GM12878 (cell line): ENCODE data around the gene NPM3. TPM values are rescaled to one million over a fixed set of nuclear protein-coding genes. Genes with fewer than 3 reads are reported as not detected.

Experiments
- BCL11A ChIP-seq: IDR thresholded peaks from 2 replicates; pipeline ENCODE4 v1.6.1; 2011; ENCODE audit warnings: low read depth, low read length
- CREB1 ChIP-seq: IDR thresholded peaks from 2 replicates; pipeline ENCODE4 v1.6.1; 2012; ENCODE audit warnings: low read depth, mild to moderate bottlenecking, inconsistent platforms
- CTCF ChIP-seq, 3 experiments: IDR thresholded peaks in 2 of 3; conservative IDR thresholded peaks in 1 of 3; 2 replicates each; pipeline ENCODE4 v1.5.1; 2011; ENCODE audit warnings: low read depth in 3 of 3, low read length in 3 of 3, mild to moderate bottlenecking in 3 of 3, control low read depth in 2 of 3, moderate library complexity in 2 of 3, inconsistent platforms in 1 of 3, mixed read lengths in 1 of 3; ENCODE audit not compliant: control insufficient read depth in 2 of 3, insufficient read depth in 1 of 3; ENCODE audit errors: extremely low read depth in 1 of 3
- DPF2 ChIP-seq: fragments of 450-650 bp; IDR thresholded peaks from 2 replicates; pipeline ENCODE4 v1.6.1; 2017; ENCODE audit warnings: mild to moderate bottlenecking
- EP300 ChIP-seq, 2 experiments: fragments of 150-350 bp in 1 of 2; IDR thresholded peaks; 2 replicates each; pipeline ENCODE4 v1.6.1; 2011 to 2012; ENCODE audit warnings: low read depth in 2 of 2, low read length in 2 of 2, borderline replicate concordance in 1 of 2, improper control_type of control experiment in 1 of 2, inconsistent platforms in 1 of 2; ENCODE audit not compliant: control insufficient read depth in 1 of 2
- KLF5 ChIP-seq: fragments of 450-650 bp; IDR thresholded peaks from 2 replicates; pipeline ENCODE4 v1.6.1; 2014; ENCODE audit warnings: mild to moderate bottlenecking; ENCODE audit not compliant: partially characterized antibody
- NBN ChIP-seq: fragments of 450-650 bp; IDR thresholded peaks from 2 replicates; pipeline ENCODE4 v1.6.1; 2016
- PML ChIP-seq: IDR thresholded peaks from 2 replicates; pipeline ENCODE4 v1.6.1; 2012; ENCODE audit warnings: low read length, inconsistent platforms
- POLR2A ChIP-seq: IDR thresholded peaks from 2 replicates; pipeline ENCODE4 v1.6.1; 2011; ENCODE audit warnings: low read depth, mild to moderate bottlenecking, low read length
- RB1 ChIP-seq: fragments of 450-650 bp; formaldehyde crosslinking; IDR thresholded peaks from 2 replicates; pipeline ENCODE4 v1.6.1; 2017; ENCODE audit warnings: mild to moderate bottlenecking, borderline replicate concordance
- RBBP5 ChIP-seq: fragments of 200-600 bp; sonication (generic); conservative IDR thresholded peaks from 2 replicates; pipeline ENCODE4 v1.6.1; 2016
- RFX5 ChIP-seq: IDR thresholded peaks from 2 replicates; pipeline ENCODE4 v1.6.1; 2011; ENCODE audit warnings: low read depth, low read length, improper control_type of control experiment
- RUNX3 ChIP-seq: IDR thresholded peaks from 2 replicates; pipeline ENCODE4 v1.6.1; 2012; ENCODE audit warnings: low read length, inconsistent platforms
- SIX5 ChIP-seq: IDR thresholded peaks from 2 replicates; pipeline ENCODE4 v1.6.1; 2011; ENCODE audit warnings: mild to moderate bottlenecking, low read depth, low read length, moderate library complexity; ENCODE audit not compliant: severe bottlenecking
- SKIL ChIP-seq: fragments of 450-650 bp; IDR thresholded peaks from 2 replicates; pipeline ENCODE4 v1.6.1; 2017; ENCODE audit warnings: mild to moderate bottlenecking, low read depth, inconsistent platforms; ENCODE audit not compliant: poor library complexity, severe bottlenecking
- SMC3 ChIP-seq: IDR thresholded peaks from 2 replicates; pipeline ENCODE4 v1.6.1; 2011; ENCODE audit warnings: low read length, improper control_type of control experiment, borderline replicate concordance
- SP1 ChIP-seq: IDR thresholded peaks from one replicate; pipeline ENCODE4 v1.6.1; 2011; ENCODE audit warnings: low read depth, low read length
- SRF ChIP-seq, 2 experiments: IDR thresholded peaks; 2 replicates each; pipeline ENCODE4 v1.6.1; 2011; ENCODE audit warnings: low read depth in 2 of 2, low read length in 2 of 2, mild to moderate bottlenecking in 1 of 2, moderate library complexity in 1 of 2
- TCF3 ChIP-seq: IDR thresholded peaks from 2 replicates; pipeline ENCODE4 v1.6.1; 2012; ENCODE audit warnings: low read depth, mild to moderate bottlenecking, low read length, borderline replicate concordance; ENCODE audit not compliant: insufficient read depth
- ZBTB33 ChIP-seq: fragments of 450-650 bp; IDR thresholded peaks from 2 replicates; pipeline ENCODE4 v1.6.1; 2017; ENCODE audit warnings: mild to moderate bottlenecking
- polyA plus RNA-seq, 11 experiments: library from polyadenylated mRNA; depleted of rRNA in 4 of 11; unstranded in 6 of 11; stranded (reverse) in 5 of 11; fragments of >200 nt; fragmentation: Nextera tagmentation in 4 of 11; fragmentation: Illumina TruSeq in 1 of 11; extraction: Ambion mirVana in 4 of 11; extraction: Trizol in 1 of 11; gene quantifications; 1 replicate in 1 of 11; 2 replicates in 10 of 11; pipeline versions ENCODE4 v1.2.1 to v1.2.3, GENCODE V29; 2011 to 2016; ENCODE audit warnings: inconsistent platforms in 2 of 11, missing spikeins in 2 of 11, low read depth in 1 of 11
- total RNA-seq, 4 experiments: library from RNA; depleted of rRNA in 3 of 4; stranded (reverse); fragments of >200 nt in 3 of 4; fragmentation: Illumina TruSeq in 1 of 4; extraction: Trizol in 1 of 4; gene quantifications; 2 replicates each; pipeline versions ENCODE4 v1.2.1 to v1.2.3, GENCODE V29; 2013 to 2021
- TF ChIP-seq, protein P1 (sequence below): IDR thresholded peaks from 2 replicates; pipeline ENCODE4 v1.6.1; 2011; ENCODE audit warnings: borderline replicate concordance, low read depth, mild to moderate bottlenecking, moderate library complexity, low read length; ENCODE audit not compliant: insufficient read depth, poor library complexity, severe bottlenecking
- TF ChIP-seq, protein P2 (sequence below): IDR thresholded peaks from 2 replicates; pipeline ENCODE4 v1.6.1; 2012; ENCODE audit warnings: low read depth, low read length, improper control_type of control experiment

The NPM3 gene
- total and polyA plus RNA-seq, 10 of the 15 experiments (the other 5 are each of a cell fraction or from before 2014, with no cell fraction given), result 13.0 to 171 (median 93.3) TPM

DNA sequence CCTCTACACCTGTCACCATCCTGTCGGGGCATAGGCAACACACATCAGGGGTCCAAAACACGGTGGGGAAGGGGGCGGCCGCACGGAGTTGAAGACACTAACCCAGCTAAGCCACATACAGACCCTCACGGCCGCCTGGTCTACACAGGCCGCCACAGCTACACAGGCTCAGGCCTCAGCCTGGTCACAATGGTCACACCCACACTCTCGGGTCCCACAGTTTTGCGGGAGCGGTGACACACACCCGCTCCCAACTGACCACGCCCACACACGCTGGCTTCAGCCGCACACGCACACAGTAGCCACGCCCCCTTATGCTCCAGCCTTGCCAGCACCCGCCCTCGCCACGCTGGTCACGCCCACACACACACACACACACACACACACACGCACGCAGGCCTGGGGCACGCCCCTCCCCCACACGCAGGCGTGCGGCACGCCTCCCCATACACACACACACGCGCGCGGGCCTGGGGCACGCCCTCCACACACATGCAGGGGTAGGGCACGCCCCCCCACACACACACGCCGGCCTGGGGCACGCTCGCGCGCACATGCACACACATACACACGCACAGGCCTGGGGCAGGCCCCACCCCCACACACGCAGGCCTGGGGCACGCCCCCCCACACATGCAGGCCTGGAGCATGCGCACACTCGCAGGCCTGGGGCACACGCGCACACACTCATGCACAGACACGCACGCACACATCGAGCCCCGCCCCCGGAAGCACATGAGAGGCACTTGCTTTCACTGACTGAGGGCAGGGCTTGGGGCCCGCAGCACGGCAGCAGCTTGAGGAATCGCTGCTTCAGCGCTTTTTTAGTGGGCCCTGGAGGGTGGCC is 47.3 kb upstream of the NPM3 start (continued):
- TF ChIP-seq CTCF (IDR thresholded peaks at IDR 0.05 in 2 of 3, conservative IDR thresholded peaks at IDR 0.05 in 1 of 3; ENCODE audit: control insufficient read depth in 2 of 3, extremely low read depth in 1 of 3, insufficient read depth in 1 of 3, low read depth in 3 of 3, low read length in 3 of 3), result no peak
- no peak for TF ChIP-seq ZBTB33
- TF ChIP-seq, protein P1, sequence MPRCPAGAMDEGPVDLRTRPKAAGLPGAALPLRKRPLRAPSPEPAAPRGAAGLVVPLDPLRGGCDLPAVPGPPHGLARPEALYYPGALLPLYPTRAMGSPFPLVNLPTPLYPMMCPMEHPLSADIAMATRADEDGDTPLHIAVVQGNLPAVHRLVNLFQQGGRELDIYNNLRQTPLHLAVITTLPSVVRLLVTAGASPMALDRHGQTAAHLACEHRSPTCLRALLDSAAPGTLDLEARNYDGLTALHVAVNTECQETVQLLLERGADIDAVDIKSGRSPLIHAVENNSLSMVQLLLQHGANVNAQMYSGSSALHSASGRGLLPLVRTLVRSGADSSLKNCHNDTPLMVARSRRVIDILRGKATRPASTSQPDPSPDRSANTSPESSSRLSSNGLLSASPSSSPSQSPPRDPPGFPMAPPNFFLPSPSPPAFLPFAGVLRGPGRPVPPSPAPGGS, result no peak
- TF ChIP-seq POLR2A, result peak; percentile 83
- TF ChIP-seq EP300 (IDR thresholded peaks at IDR 0.05; ENCODE audit: borderline replicate concordance in 1 of 2, control insufficient read depth in 1 of 2, low read depth in 2 of 2, low read length in 2 of 2), result 0 out of 4 replicates have a peak, but pooled peaks have one; percentile 6 to 35
- peak; percentile 85 for TF ChIP-seq RB1
- TF ChIP-seq PML, result no peak
- TF ChIP-seq KLF5, result peak; percentile 86
- TF ChIP-seq RFX5, result peak; percentile 7; the same call in 1 of the 2 replicates
- peak in 1 of 2 experiments; percentile 60; a peak in 2 of 4 replicates for TF ChIP-seq SRF (IDR thresholded peaks at IDR 0.05; ENCODE audit: low read depth in 2 of 2, low read length in 2 of 2)
- TF ChIP-seq SIX5, result no peak
- TF ChIP-seq SMC3, result no peak
- peak; percentile 59 for TF ChIP-seq RUNX3
- peak; percentile 64; the same call in 1 of the 2 replicates for TF ChIP-seq TCF3
- TF ChIP-seq SKIL, result no peak
- no peak for TF ChIP-seq RBBP5
- TF ChIP-seq SP1, result peak; percentile 69
- TF ChIP-seq NBN, result peak; percentile 99
- peak; percentile 76 for TF ChIP-seq CREB1
- 0 out of 2 replicates have a peak, but pooled peaks have one; percentile 40 for TF ChIP-seq DPF2
- TF ChIP-seq, protein P2, sequence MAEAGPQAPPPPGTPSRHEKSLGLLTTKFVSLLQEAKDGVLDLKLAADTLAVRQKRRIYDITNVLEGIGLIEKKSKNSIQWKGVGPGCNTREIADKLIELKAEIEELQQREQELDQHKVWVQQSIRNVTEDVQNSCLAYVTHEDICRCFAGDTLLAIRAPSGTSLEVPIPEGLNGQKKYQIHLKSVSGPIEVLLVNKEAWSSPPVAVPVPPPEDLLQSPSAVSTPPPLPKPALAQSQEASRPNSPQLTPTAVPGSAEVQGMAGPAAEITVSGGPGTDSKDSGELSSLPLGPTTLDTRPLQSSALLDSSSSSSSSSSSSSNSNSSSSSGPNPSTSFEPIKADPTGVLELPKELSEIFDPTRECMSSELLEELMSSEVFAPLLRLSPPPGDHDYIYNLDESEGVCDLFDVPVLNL, result no peak
- no peak for TF ChIP-seq BCL11A
